ENCODE data around the gene KRT81.

The KRT81 gene

GRCh38 chr12:52291267-52291935 is at the start of gene KRT81:
Gene KRT81 (minus strand): TSS chr12:52291534. CDS start chr12:52291465, 69 bp downstream.
- in situ Hi-C loops (cut with MboI; ENCODE audit: low pct_unique_long_range_greater_than_20kb, low sequenced_read_pairs, unreplicated experiment): no loop called here
- DNase-seq (ENCODE audit: low spot score): peak; percentile 7
- no peak for TF ChIP-seq CTCF (IDR thresholded peaks at IDR 0.05; ENCODE audit: extremely low read depth, insufficient read depth, missing control alignments)

GRCh38 chr12:52338241-52338960 is 47.1 kb upstream of the KRT81 start:
- TF ChIP-seq CTCF (IDR thresholded peaks at IDR 0.05; ENCODE audit: extremely low read depth, insufficient read depth, missing control alignments): no peak
- DNase-seq (ENCODE audit: low spot score): no peak
- in situ Hi-C loops (cut with MboI; ENCODE audit: low pct_unique_long_range_greater_than_20kb, low sequenced_read_pairs, unreplicated experiment): no loop called here

- in situ Hi-C loops (cut with MboI; ENCODE audit: low pct_unique_long_range_greater_than_20kb, low sequenced_read_pairs, unreplicated experiment): no loop called here
- no peak for TF ChIP-seq CTCF (IDR thresholded peaks at IDR 0.05; ENCODE audit: extremely low read depth, insufficient read depth, missing control alignments)
- DNase-seq (ENCODE audit: low spot score): no peak
Observed at GRCh38 chr12:52337054-52337453, 45.7 kb upstream of the KRT81 start.

- in situ Hi-C loops (cut with MboI; ENCODE audit: low pct_unique_long_range_greater_than_20kb, low sequenced_read_pairs, unreplicated experiment): no loop called here
- DNase-seq (ENCODE audit: low spot score): no peak
- TF ChIP-seq CTCF (IDR thresholded peaks at IDR 0.05; ENCODE audit: extremely low read depth, insufficient read depth, missing control alignments): no peak
Observed at GRCh38 chr12:52336641-52337040, 45.3 kb upstream of the KRT81 start.

GRCh38 chr12:52335598-52336262 is 44.4 kb upstream of the KRT81 start:
- no peak for TF ChIP-seq CTCF (IDR thresholded peaks at IDR 0.05; ENCODE audit: extremely low read depth, insufficient read depth, missing control alignments)
- no peak for DNase-seq (ENCODE audit: low spot score)
- in situ Hi-C loops (cut with MboI; ENCODE audit: low pct_unique_long_range_greater_than_20kb, low sequenced_read_pairs, unreplicated experiment): no loop called here

- in situ Hi-C loops (cut with MboI; ENCODE audit: low pct_unique_long_range_greater_than_20kb, low sequenced_read_pairs, unreplicated experiment): no loop called here
- no peak for DNase-seq (ENCODE audit: low spot score)
- TF ChIP-seq CTCF (IDR thresholded peaks at IDR 0.05; ENCODE audit: extremely low read depth, insufficient read depth, missing control alignments): no peak
Observed at GRCh38 chr12:52334185-52334584, 42.9 kb upstream of the KRT81 start.
